ENCODE measurements around the gene BIRC6. TPM values are rescaled to one million over a fixed set of nuclear protein-coding genes. Genes with fewer than 3 reads are reported as not detected.

The BIRC6 gene
- total RNA-seq, 1 donor from 2014 or later: 88.3 TPM

- Histone ChIP-seq H3K4me3 (no peak overlapping the region), H3K27ac (no peak overlapping the region), H3K9me3 (no peaks in the 10 kb centered on the region), H3K36me3 (no peaks in the 10 kb centered on the region), H3K27me3 (ENCODE audit: low read depth) (no peaks in the 10 kb centered on the region), H3K4me1 (peaks cover 19% of the 10 kb centered on the region)
- intact Hi-C loops (cut with DNase I): no loop called here
- ATAC-seq: no peak
- no peak for TF ChIP-seq CTCF (IDR thresholded peaks at IDR 0.05)
- DNase-seq: no peak
These were observed 15.8 kb downstream of the BIRC6 start for GRCh38 chr2:32372519-32373182.

- TF ChIP-seq CTCF (IDR thresholded peaks at IDR 0.05): no peak
- ATAC-seq: no peak
- Histone ChIP-seq H3K4me3 (no peak overlapping the region), H3K4me1 (peaks cover 25% of the 10 kb centered on the region), H3K36me3 (no peaks in the 10 kb centered on the region), H3K27ac (no peak overlapping the region), H3K27me3 (ENCODE audit: low read depth) (no peaks in the 10 kb centered on the region), H3K9me3 (no peaks in the 10 kb centered on the region)
- intact Hi-C loops (cut with DNase I): no loop called here
- no peak for DNase-seq
These were observed 18.5 kb downstream of the BIRC6 start for GRCh38 chr2:32375228-32375892.

- Histone ChIP-seq H3K27me3 (ENCODE audit: low read depth) (no peaks in the 10 kb centered on the region), H3K36me3 (peaks cover 5% of the 10 kb centered on the region), H3K9me3 (no peaks in the 10 kb centered on the region), H3K27ac (no peak overlapping the region), H3K4me1 (peaks cover 25% of the 10 kb centered on the region), H3K4me3 (no peak overlapping the region)
- DNase-seq (no peak), ATAC-seq (no peak)
- intact Hi-C loops (cut with DNase I): no loop called here
- no peak for TF ChIP-seq CTCF (IDR thresholded peaks at IDR 0.05)
These were observed 19.9 kb downstream of the BIRC6 start for GRCh38 chr2:32376756-32377155.

GRCh38 chr2:32377928-32378327 lies 21.1 kb downstream of the BIRC6 start:
- peak in 1 of 2 donors; percentile 21 for ATAC-seq
- no peaks in the 10 kb centered on the region for H3K9me3 ChIP-seq
- intact Hi-C loops (cut with DNase I): no loop called here
- no peak overlapping the region for H3K4me3 ChIP-seq
- no peak for TF ChIP-seq CTCF (IDR thresholded peaks at IDR 0.05)
- H3K27me3 ChIP-seq (ENCODE audit: low read depth): no peaks in the 10 kb centered on the region
- H3K36me3 ChIP-seq: peaks cover 17% of the 10 kb centered on the region
- peaks cover 25% of the 10 kb centered on the region for H3K4me1 ChIP-seq
- DNase-seq: no peak
- H3K27ac ChIP-seq: no peak overlapping the region

GRCh38 chr2:32379352-32379751 lies 22.5 kb downstream of the BIRC6 start:
- Histone ChIP-seq H3K36me3 (peaks cover 18% of the 10 kb centered on the region), H3K27ac (no peak overlapping the region), H3K4me3 (no peak overlapping the region), H3K4me1 (peaks cover 25% of the 10 kb centered on the region), H3K27me3 (ENCODE audit: low read depth) (no peaks in the 10 kb centered on the region), H3K9me3 (no peaks in the 10 kb centered on the region)
- no peak for DNase-seq
- intact Hi-C loops (cut with DNase I): no loop called here
- TF ChIP-seq CTCF (IDR thresholded peaks at IDR 0.05): no peak
- no peak for ATAC-seq

Data from lower lobe of right lung (tissue), 2 donors.